CD14-positive monocyte (primary cell): ENCODE data around the gene WDR5B. TPM values are rescaled to one million over a fixed set of nuclear protein-coding genes. Genes with fewer than 3 reads are reported as not detected.

Experiments
- DNase-seq, 3 donors: peaks; one replicate each; pipeline ENCODE4 v3.0.0-alpha.2; 2011 to 2022
- H2AFZ ChIP-seq: 2 replicates; pipeline ENCODE4 v1.6.0; 2012; ENCODE audit warnings: mild to moderate bottlenecking, low read depth, low read length, inconsistent platforms; ENCODE audit not compliant: insufficient read depth, poor library complexity, severe bottlenecking
- H3K27ac ChIP-seq, 2 donors: 1 replicate in 1 of 2; 2 replicates in 1 of 2; pipeline ENCODE4 v1.5.1; 2012 to 2013; ENCODE audit warnings: low read length in 2 of 2, control low read depth in 1 of 2, inconsistent platforms in 1 of 2, low read depth in 1 of 2, mild to moderate bottlenecking in 1 of 2
- H3K27me3 ChIP-seq, 2 donors: one replicate each; pipeline versions ENCODE4 v1.6.0 to v1.6.1; 2011 to 2013; ENCODE audit warnings: low read length in 2 of 2; ENCODE audit not compliant: control insufficient read depth in 2 of 2, insufficient read depth in 2 of 2
- H3K36me3 ChIP-seq, 2 donors: replicated peaks in 1 of 2; 1 replicate in 1 of 2; 2 replicates in 1 of 2; pipeline versions ENCODE4 v1.5.1 to v1.6.1; 2012 to 2013; ENCODE audit warnings: low read length in 2 of 2, control low read depth in 1 of 2, inconsistent platforms in 1 of 2, mild to moderate bottlenecking in 1 of 2; ENCODE audit not compliant: insufficient read depth in 2 of 2, control insufficient read depth in 1 of 2
- H3K4me1 ChIP-seq, 2 donors: 1 replicate in 1 of 2; 2 replicates in 1 of 2; pipeline versions ENCODE4 v1.5.1 to v1.6.1; 2012 to 2013; ENCODE audit warnings: low read length in 2 of 2, control low read depth in 1 of 2, inconsistent platforms in 1 of 2, mild to moderate bottlenecking in 1 of 2, moderate library complexity in 1 of 2; ENCODE audit not compliant: insufficient read depth in 2 of 2, control insufficient read depth in 1 of 2
- H3K4me2 ChIP-seq: replicated peaks from 2 replicates; pipeline ENCODE3; 2012; ENCODE audit warnings: low read length, moderate library complexity, mild to moderate bottlenecking; ENCODE audit not compliant: poor library complexity, severe bottlenecking; ENCODE audit errors: extremely low read depth
- H3K4me3 ChIP-seq, 3 experiments: fragments of 200-600 bp in 1 of 3; sonication (generic) in 1 of 3; replicated peaks in 1 of 3; 1 replicate in 2 of 3; 2 replicates in 1 of 3; pipeline ENCODE4 v1.5.1; 2011 to 2013; ENCODE audit warnings: low read length in 3 of 3, mild to moderate bottlenecking in 3 of 3, control low read depth in 2 of 3, low read depth in 2 of 3, inconsistent platforms in 1 of 3, moderate library complexity in 1 of 3
- H3K79me2 ChIP-seq: 2 replicates; pipeline ENCODE4 v1.6.0; 2012; ENCODE audit warnings: mild to moderate bottlenecking, control low read depth, inconsistent platforms, low read length, moderate library complexity; ENCODE audit not compliant: insufficient read depth
- H3K9ac ChIP-seq: 2 replicates; pipeline ENCODE4 v1.6.0; 2017; ENCODE audit warnings: low read length, mild to moderate bottlenecking; ENCODE audit not compliant: insufficient read depth, poor library complexity, severe bottlenecking
- H3K9me3 ChIP-seq, 2 donors: replicated peaks in 1 of 2; 1 replicate in 1 of 2; 2 replicates in 1 of 2; pipeline versions ENCODE4 v1.5.1 to v1.6.1; 2012 to 2013; ENCODE audit warnings: low read length in 2 of 2, control low read depth in 1 of 2; ENCODE audit not compliant: control insufficient read depth in 1 of 2, insufficient read depth in 1 of 2
- H4K20me1 ChIP-seq: 2 replicates; pipeline ENCODE4 v1.6.0; 2012; ENCODE audit warnings: mild to moderate bottlenecking, low read length, control low read depth, moderate library complexity; ENCODE audit not compliant: insufficient read depth
- H3K27ac Mint-ChIP-seq, 7 donors: one replicate each; pipeline ENCODE4 v1.8.0; 2020; ENCODE audit warnings: mild to moderate bottlenecking in 7 of 7, mixed read lengths in 7 of 7, moderate library complexity in 6 of 7, inconsistent platforms in 2 of 7
- H3K27me3 Mint-ChIP-seq, 3 donors: one replicate each; pipeline ENCODE4 v1.8.0; 2021 to 2022; ENCODE audit warnings: low read depth in 3 of 3, mild to moderate bottlenecking in 3 of 3, mixed read lengths in 3 of 3, moderate library complexity in 3 of 3, inconsistent platforms in 1 of 3
- H3K36me3 Mint-ChIP-seq, 2 donors: one replicate each; pipeline ENCODE4 v1.8.0; 2020; ENCODE audit warnings: mixed read lengths in 2 of 2, inconsistent platforms in 1 of 2, mild to moderate bottlenecking in 1 of 2
- H3K4me1 Mint-ChIP-seq: one replicate; pipeline ENCODE4 v1.8.0; 2020; ENCODE audit warnings: mild to moderate bottlenecking, mixed read lengths
- H3K4me3 Mint-ChIP-seq, 2 donors: one replicate each; pipeline ENCODE4 v1.8.0; 2020; ENCODE audit warnings: mild to moderate bottlenecking in 2 of 2, mixed read lengths in 2 of 2, moderate library complexity in 1 of 2
- H3K9me3 Mint-ChIP-seq, 7 donors: one replicate each; pipeline ENCODE4 v1.8.0; 2020 to 2022; ENCODE audit warnings: mixed read lengths in 7 of 7, mild to moderate bottlenecking in 6 of 7, moderate library complexity in 6 of 7, inconsistent platforms in 2 of 7
- whole genome bisulfite sequencing: methylation state at CpG from one replicate; pipeline ENCODE4 v1.1.5; 2013; ENCODE audit warnings: missing lambda C conversion rate; ENCODE audit not compliant: insufficient coverage; 5-methylcytosine and 5-hydroxymethylcytosine counted together
- intact Hi-C, 2 donors: fragments of 100-400 bp; cut with micrococcal nuclease; formaldehyde crosslinking; loops; one replicate each; pipeline versions ENCODE4 v1.15.0 to v1.15.1; 2023
- polyA plus RNA-seq, 3 donors: library from polyadenylated mRNA; depleted of rRNA in 1 of 3; unstranded in 2 of 3; stranded (reverse) in 1 of 3; fragments of 300-500 nt in 2 of 3; fragments of >200 nt in 1 of 3; fragmentation: Illumina TruSeq in 2 of 3; gene quantifications; 1 replicate in 2 of 3; 2 replicates in 1 of 3; pipeline ENCODE4 v1.2.3, GENCODE V29; 2012 to 2021
- small RNA-seq: library from RNA; depleted of rRNA; stranded (forward); fragments of <200 nt; gene quantifications from one replicate; pipeline ENCODE3, GENCODE V24; 2012; ENCODE audit warnings: low read depth; ENCODE audit not compliant: insufficient read length
- TF ChIP-seq, protein P1 (sequence below): fragments of 200-600 bp; IDR thresholded peaks from one replicate; pipeline ENCODE4 v1.8.0; 2022; ENCODE audit warnings: antibody characterized with exemption, mild to moderate bottlenecking

Gene WDR5B
- polyA plus RNA-seq, 3 donors = 0.85 to 3.1 (median 0.85) TPM

GRCh38 chr3:122365073-122365472, 50.8 kb downstream of the WDR5B start:
- Mint-ChIP-seq H3K4me3 (no peak overlapping the region), H3K4me1 (peaks cover 2% of the 10 kb centered on the region), H3K36me3 (peaks cover 48 to 63% of the 10 kb centered on the region in 2 donors), H3K27ac (no peak overlapping the region), H3K27me3 (no peaks in the 10 kb centered on the region), H3K9me3 (no peaks in the 10 kb centered on the region)
- DNase-seq = no peak
- Histone ChIP-seq H3K9ac (no peak overlapping the region), H3K27me3 (no peaks in the 10 kb centered on the region), H3K4me1 (peaks cover 0 to 1% of the 10 kb centered on the region in 2 donors), H2AFZ (no peak overlapping the region), H3K9me3 (no peaks in the 10 kb centered on the region), H3K4me3 (no peak overlapping the region), H4K20me1 (no peaks in the 10 kb centered on the region), H3K27ac (no peak overlapping the region), H3K36me3 (peaks cover 28 to 88% of the 10 kb centered on the region in 2 donors), H3K4me2 (no peak overlapping the region), H3K79me2 (no peaks in the 10 kb centered on the region)
- TF ChIP-seq, protein P1, sequence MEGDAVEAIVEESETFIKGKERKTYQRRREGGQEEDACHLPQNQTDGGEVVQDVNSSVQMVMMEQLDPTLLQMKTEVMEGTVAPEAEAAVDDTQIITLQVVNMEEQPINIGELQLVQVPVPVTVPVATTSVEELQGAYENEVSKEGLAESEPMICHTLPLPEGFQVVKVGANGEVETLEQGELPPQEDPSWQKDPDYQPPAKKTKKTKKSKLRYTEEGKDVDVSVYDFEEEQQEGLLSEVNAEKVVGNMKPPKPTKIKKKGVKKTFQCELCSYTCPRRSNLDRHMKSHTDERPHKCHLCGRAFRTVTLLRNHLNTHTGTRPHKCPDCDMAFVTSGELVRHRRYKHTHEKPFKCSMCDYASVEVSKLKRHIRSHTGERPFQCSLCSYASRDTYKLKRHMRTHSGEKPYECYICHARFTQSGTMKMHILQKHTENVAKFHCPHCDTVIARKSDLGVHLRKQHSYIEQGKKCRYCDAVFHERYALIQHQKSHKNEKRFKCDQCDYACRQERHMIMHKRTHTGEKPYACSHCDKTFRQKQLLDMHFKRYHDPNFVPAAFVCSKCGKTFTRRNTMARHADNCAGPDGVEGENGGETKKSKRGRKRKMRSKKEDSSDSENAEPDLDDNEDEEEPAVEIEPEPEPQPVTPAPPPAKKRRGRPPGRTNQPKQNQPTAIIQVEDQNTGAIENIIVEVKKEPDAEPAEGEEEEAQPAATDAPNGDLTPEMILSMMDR = no peak
- no CpG with 5 or more reads among the region's 1 CpG for WGBS
- intact Hi-C loops = no loop called here

- Histone ChIP-seq H2AFZ (no peak overlapping the region), H3K9ac (no peak overlapping the region), H3K36me3 (peaks cover 28 to 85% of the 10 kb centered on the region in 2 donors), H3K27ac (no peak overlapping the region), H3K4me1 (no peaks in the 10 kb centered on the region), H3K79me2 (no peaks in the 10 kb centered on the region), H4K20me1 (no peaks in the 10 kb centered on the region), H3K9me3 (no peaks in the 10 kb centered on the region), H3K4me3 (no peak overlapping the region), H3K4me2 (no peak overlapping the region), H3K27me3 (no peaks in the 10 kb centered on the region)
- Mint-ChIP-seq H3K4me3 (no peak overlapping the region), H3K9me3 (no peaks in the 10 kb centered on the region), H3K4me1 (peaks cover 1% of the 10 kb centered on the region), H3K27ac (no peak overlapping the region), H3K27me3 (no peaks in the 10 kb centered on the region), H3K36me3 (peaks cover 46 to 59% of the 10 kb centered on the region in 2 donors)
- intact Hi-C loops = no loop called here
- DNase-seq = no peak
- TF ChIP-seq, protein P1 = no peak
- WGBS = no CpG with 5 or more reads among the region's 2 CpGs
Measured at GRCh38 chr3:122364490-122364889, 51.4 kb downstream of the WDR5B start.

Small RNAs within 50 kb of the gene (small RNA-seq; reads per million reads assigned to genes)
- gene AC083798.1 = not detected

Other genes with a start within 250 kb of the WDR5B start
- gene CASR, start 232.4 kb downstream of the WDR5B start, polyA plus RNA-seq = under 1 TPM in 1 of 3 donors, not detected in 2; 0.01 TPM
- gene CSTA, start 90.8 kb downstream of the WDR5B start, polyA plus RNA-seq = 100 to 1,000 TPM; 211 to 582 (median 515) TPM
- gene MIX23, start 32.8 kb downstream of the WDR5B start, polyA plus RNA-seq = 1 to 10 TPM; 3.9 to 8.2 (median 5.2) TPM
- 10 to 100 TPM in 2 of 3 donors, 1 to 10 TPM in 1; 6.8 to 28.5 (median 24.2) TPM for gene FAM162A, start 31.9 kb downstream of the WDR5B start, polyA plus RNA-seq
- 10 to 100 TPM; 18.0 to 41.2 (median 38.5) TPM for gene KPNA1, start 98.9 kb upstream of the WDR5B start, polyA plus RNA-seq
- 10 to 100 TPM; 31.4 to 43.3 (median 34.4) TPM for gene PARP9, start 148.2 kb upstream of the WDR5B start, polyA plus RNA-seq
- 10 to 100 TPM in 2 of 3 donors, 1 to 10 TPM in 1; 8.6 to 29.0 (median 17.7) TPM for gene DTX3L, start 148.3 kb upstream of the WDR5B start, polyA plus RNA-seq
- 1 to 10 TPM in 1 of 3 donors, under 1 TPM in 2; 0.23 to 4.4 (median 0.28) TPM for gene PARP15, start 161.6 kb upstream of the WDR5B start, polyA plus RNA-seq